K562 (cell line): ENCODE results near the gene ARHGEF40. TPM values are rescaled to one million over a fixed set of nuclear protein-coding genes. Genes with fewer than 3 reads are reported as not detected.

ENCODE experiments used
- ATAC-seq: fragments of 200-7000 bp; cut with Tn5 transposase; 3 replicates; pipeline ENCODE4 v1.9.1; 2020; ENCODE audit warnings: moderate library complexity
- BruUV-seq: library from RNA; stranded (reverse); fragments of 400-500 nt; replicated peaks from 2 replicates; lab custom pipeline; 2021; lab: Mats Ljungman, UMichigan
- CTCF ChIA-PET: fragments of 300-600 bp; formaldehyde crosslinking; extraction: SDS; loops from one replicate; lab custom pipeline; 2021; ENCODE audit warnings: low intra/inter-chr PET ratio; lab: Yijun Ruan, JAX
- POLR2A ChIA-PET: fragments of 300-600, 350-650 bp; sonication (Branson Sonifier 250); formaldehyde crosslinking; extraction: SDS; loops from one replicate; lab custom pipeline; 2021; ENCODE audit warnings: antibody characterized with exemption, inconsistent platforms; lab: Yijun Ruan, JAX
- DNase-seq, 4 experiments: peaks; one replicate each; pipeline versions ENCODE4 v3.0.0 to v3.0.0-alpha.2; 2011 to 2018; ENCODE audit warnings: low spot score in 3 of 4, mixed read lengths in 3 of 4; ENCODE audit errors: extremely low read depth in 1 of 4
- FAIRE-seq: peaks from 2 replicates; lab custom pipeline; 2011; peaks lifted over from hg19 to GRCh38; lab: Jason Lieb, UNC
- H2AFZ ChIP-seq: 2 replicates; pipeline ENCODE4 v1.6.0; 2011; ENCODE audit warnings: low read depth, low read length, control low read depth, inconsistent platforms
- H3K27ac ChIP-seq: fragments of 200-600 bp; 3 replicates; pipeline ENCODE4 v1.8.0; 2011; ENCODE audit warnings: low read depth, mild to moderate bottlenecking, control low read depth, inconsistent platforms, low read length, moderate library complexity, mixed read lengths; ENCODE audit errors: extremely low read depth
- H3K27me3 ChIP-seq, 2 experiments: fragments of 300-600 bp in 1 of 2; 2 replicates in 1 of 2; 3 replicates in 1 of 2; pipeline versions ENCODE4 v1.6.0 to v1.8.0; 2011; ENCODE audit warnings: inconsistent platforms in 2 of 2, low read length in 2 of 2, mild to moderate bottlenecking in 1 of 2, mixed read lengths in 1 of 2, moderate library complexity in 1 of 2; ENCODE audit not compliant: control insufficient read depth in 2 of 2, insufficient read depth in 2 of 2
- H3K36me3 ChIP-seq: fragments of 300-600 bp; 3 replicates; pipeline ENCODE4 v1.8.0; 2011; ENCODE audit warnings: mild to moderate bottlenecking, low read length, inconsistent platforms; ENCODE audit not compliant: control insufficient read depth, insufficient read depth
- H3K4me1 ChIP-seq, 2 experiments: fragments of 200-600 bp in 1 of 2; replicated peaks in 1 of 2; 2 replicates in 1 of 2; 3 replicates in 1 of 2; pipeline versions ENCODE4 v1.5.1 to v1.8.0; 2011; ENCODE audit warnings: inconsistent platforms in 2 of 2, low read length in 2 of 2, mild to moderate bottlenecking in 1 of 2, mixed read lengths in 1 of 2, moderate library complexity in 1 of 2; ENCODE audit not compliant: control insufficient read depth in 2 of 2, insufficient read depth in 2 of 2
- H3K4me2 ChIP-seq: 2 replicates; pipeline ENCODE4 v1.6.1; 2011; ENCODE audit warnings: low read length, control low read depth, inconsistent platforms, mixed read lengths; ENCODE audit not compliant: insufficient read depth
- H3K4me3 ChIP-seq: fragments of 200-600 bp; sonication (generic), shearing (Covaris generic); 2 replicates; pipeline ENCODE4 v1.5.1; 2016; ENCODE audit warnings: control low read depth, inconsistent platforms
- H3K79me2 ChIP-seq: fragments of 200-600 bp; 3 replicates; pipeline ENCODE4 v1.8.0; 2011; ENCODE audit warnings: low read length, inconsistent platforms; ENCODE audit not compliant: control insufficient read depth, insufficient read depth
- H3K9ac ChIP-seq, 2 experiments: 2 replicates each; pipeline versions ENCODE4 v1.6.0 to v1.6.1; 2011; ENCODE audit warnings: low read depth in 2 of 2, low read length in 2 of 2, control low read depth in 1 of 2, inconsistent platforms in 1 of 2, mild to moderate bottlenecking in 1 of 2, mixed read lengths in 1 of 2; ENCODE audit not compliant: insufficient read depth in 1 of 2
- H3K9me1 ChIP-seq: one replicate; pipeline ENCODE4 v1.6.0; 2011; ENCODE audit warnings: inconsistent platforms, mild to moderate bottlenecking, low read length, moderate library complexity; ENCODE audit not compliant: control insufficient read depth, insufficient read depth
- H3K9me3 ChIP-seq: replicated peaks from 2 replicates; pipeline ENCODE4 v1.5.1; 2011; ENCODE audit warnings: low read depth, low read length, inconsistent platforms; ENCODE audit not compliant: control insufficient read depth, insufficient read depth
- H4K20me1 ChIP-seq: replicated peaks from 2 replicates; pipeline ENCODE4 v1.6.1; 2011; ENCODE audit warnings: low read length, inconsistent platforms, mixed read lengths; ENCODE audit not compliant: control insufficient read depth, insufficient read depth
- ARID2 ChIP-seq: fragments of 450-650 bp; IDR thresholded peaks from 2 replicates; pipeline ENCODE4 v1.6.1; 2017; ENCODE audit warnings: antibody characterized with exemption, mild to moderate bottlenecking
- CTCF ChIP-seq, 3 experiments: IDR thresholded peaks in 2 of 3; conservative IDR thresholded peaks in 1 of 3; 2 replicates each; pipeline ENCODE4 v1.5.1; 2011 to 2012; ENCODE audit warnings: low read length in 3 of 3, mild to moderate bottlenecking in 3 of 3, control low read depth in 2 of 3, improper control_type of control experiment in 1 of 3, inconsistent platforms in 1 of 3, low read depth in 1 of 3, mixed read lengths in 1 of 3, moderate library complexity in 1 of 3; ENCODE audit not compliant: insufficient read depth in 2 of 3
- FUS ChIP-seq: fragments of 200-400 bp; formaldehyde crosslinking; optimal IDR thresholded peaks from 2 replicates; pipeline ENCODE3; 2017; ENCODE audit warnings: low read depth, low read length
- HMG20A ChIP-seq: fragments of 450-650 bp; formaldehyde crosslinking; conservative IDR thresholded peaks from 2 replicates; pipeline ENCODE4 v1.4.0; 2020; ENCODE audit warnings: mild to moderate bottlenecking, mixed read lengths
- L3MBTL2 ChIP-seq: fragments of 450-650 bp; IDR thresholded peaks from 2 replicates; pipeline ENCODE4 v1.6.1; 2016; ENCODE audit warnings: mild to moderate bottlenecking, moderate library complexity
- SMC3 ChIP-seq: conservative IDR thresholded peaks from 2 replicates; pipeline ENCODE4 v1.6.1; 2011; ENCODE audit warnings: low read depth, low read length, improper control_type of control experiment; ENCODE audit not compliant: insufficient read depth
- TFAP4 ChIP-seq: sonication (generic); formaldehyde crosslinking; IDR thresholded peaks from 2 replicates; pipeline ENCODE4 v1.8.0; 2022; ENCODE audit warnings: missing genetic modification reagents, mild to moderate bottlenecking, moderate library complexity, borderline replicate concordance
- UBTF ChIP-seq, 2 experiments: IDR thresholded peaks; 2 replicates each; pipeline ENCODE4 v1.6.1; 2012; ENCODE audit warnings: improper control_type of control experiment in 2 of 2, low read depth in 2 of 2, low read length in 2 of 2, borderline replicate concordance in 1 of 2
- ZBTB33 ChIP-seq: sonication (generic); formaldehyde crosslinking; IDR thresholded peaks from 2 replicates; pipeline ENCODE4 v1.8.1; 2023; ENCODE audit warnings: mild to moderate bottlenecking, missing genetic modification reagents
- ZBTB7A ChIP-seq: IDR thresholded peaks from 2 replicates; pipeline ENCODE4 v1.6.1; 2011; ENCODE audit warnings: low read depth, mild to moderate bottlenecking, low read length, moderate library complexity, borderline replicate concordance; ENCODE audit not compliant: control insufficient read depth
- WGBS: fragments of 100-300 bp; shearing (Covaris generic); methylation state at CpG from one replicate; pipeline ENCODE4 v1.1.6; 2016; ENCODE audit warnings: low coverage, mixed read lengths; ENCODE audit not compliant: insufficient coverage; ENCODE audit errors: missing lambda C conversion rate; 5-methylcytosine and 5-hydroxymethylcytosine counted together
- in situ Hi-C: fragments of 300-500 bp; cut with MboI; formaldehyde crosslinking; loops from 4 replicates; pipeline ENCODE4 v1.15.0; 2018; ENCODE audit warnings: inconsistent platforms, mixed read lengths
- intact Hi-C: fragments of 100-400 bp; cut with micrococcal nuclease; formaldehyde crosslinking; loops from 2 replicates; pipeline ENCODE4 v1.14.2; 2022
- polyA plus RNA-seq, 8 experiments: library from polyadenylated mRNA; depleted of rRNA in 4 of 8; stranded (reverse) in 5 of 8; unstranded in 3 of 8; fragments of >200 nt; fragmentation: Nextera tagmentation in 2 of 8; fragmentation: Illumina TruSeq in 1 of 8; extraction: Ambion mirVana in 2 of 8; extraction: Trizol in 1 of 8; gene quantifications; 2 replicates each; pipeline versions ENCODE4 v1.2.1 to v1.2.3, GENCODE V29; 2011 to 2014; ENCODE audit warnings: inconsistent platforms in 1 of 8, missing spikeins in 1 of 8
- total RNA-seq, 7 experiments: library from RNA; depleted of rRNA in 6 of 7; stranded (reverse); fragments of >200 nt in 6 of 7; fragmentation: Illumina TruSeq in 2 of 7; extraction: Trizol in 2 of 7; gene quantifications; 2 replicates each; pipeline versions ENCODE4 v1.2.1 to v1.2.3, GENCODE V29; 2011 to 2021; ENCODE audit warnings: low replicate concordance in 1 of 7

Gene ARHGEF40
- total and polyA plus RNA-seq, 9 of the 15 experiments (the other 6 are each of a cell fraction or from before 2014, with no cell fraction given): 0.42 to 6.3 (median 3.8) TPM

GRCh38 chr14:21068521-21069387 is 1.4 kb upstream of the ARHGEF40 start:
- H3K27me3 ChIP-seq: no peaks in the 10 kb centered on the region
- peaks cover 2 to 36% of the 10 kb centered on the region in 2 experiments; a peak in 3 of 5 replicates for H3K4me1 ChIP-seq
- no peaks in the 10 kb centered on the region for H4K20me1 ChIP-seq
- H3K79me2 ChIP-seq: no peaks in the 10 kb centered on the region; the same call in 2 of the 3 replicates
- intact Hi-C loops (loop anchor here (1.0 kb wide), 2 partner anchors 22 to 36 kb away; no protein-coding TSS in a partner anchor), in situ Hi-C loops (no loop called here)
- POLR2A ChIA-PET: interaction anchor here (0.6 to 0.8 kb wide), 3 partner anchors 19 to 70 kb away, joined by 3 to 4 read pairs (median 3); partner anchors contain the start of gene SLC39A2
- H2AFZ ChIP-seq: peak overlapping the region; percentile 80
- no peak overlapping the region for H3K27ac ChIP-seq
- DNase-seq (peak; percentile 61 to 75 (median 65)), ATAC-seq (peak; percentile 81), FAIRE-seq (peak; percentile 82)
- H3K9me1 ChIP-seq: no peaks in the 10 kb centered on the region
- H3K9ac ChIP-seq: peak overlapping the region in 1 of 2 experiments; percentile 42; a peak in 2 of 4 replicates
- 10% methylated on average over 26 of the region's 45 CpGs for WGBS
- no peaks in the 10 kb centered on the region for H3K36me3 ChIP-seq
- H3K4me3 ChIP-seq: no peak overlapping the region
- CTCF ChIA-PET: interaction anchor here (0.6 to 4.6 kb wide), 4 partner anchors 24 to 311 kb away, joined by 3 to 54 read pairs (median 10); no protein-coding TSS in a partner anchor
- BruUV-seq: no TSS peak
- peak overlapping the region; percentile 49 for H3K4me2 ChIP-seq
- H3K9me3 ChIP-seq: no peaks in the 10 kb centered on the region
- TF ChIP-seq ZBTB33 (CRISPR knock-in tag): 0 out of 2 replicates have a peak, but pooled peaks have one; percentile 16
- TF ChIP-seq HMG20A (CRISPR knock-in tag): no peak
- 0 out of 2 replicates have a peak, but pooled peaks have one; percentile 49 for TF ChIP-seq ARID2
- TF ChIP-seq SMC3: peak; percentile 66
- TF ChIP-seq TFAP4 (CRISPR knock-in tag): peak; percentile 22; the same call in 1 of the 2 replicates
- TF ChIP-seq FUS: no peak
- peak; percentile 31; the same call in 1 of the 2 replicates for TF ChIP-seq ZBTB7A
- peak; percentile 75 to 84 (median 75) for TF ChIP-seq CTCF (IDR thresholded peaks at IDR 0.05 in 2 of 3, conservative IDR thresholded peaks at IDR 0.05 in 1 of 3; ENCODE audit: insufficient read depth in 2 of 3, low read depth in 1 of 3, low read length in 3 of 3)
- peak; percentile 40 for TF ChIP-seq L3MBTL2
- 0 out of 4 replicates have a peak, but pooled peaks of 1 of the 2 experiments have one; percentile 26 for TF ChIP-seq UBTF (IDR thresholded peaks at IDR 0.05; ENCODE audit: borderline replicate concordance in 1 of 2, low read depth in 2 of 2, low read length in 2 of 2)
